CD4-positive, alpha-beta T cell treated with Interleukin-4 for 1 hour (primary cell): Measurements from ENCODE around the gene UBE2E2.
"Not testable (repeated sequence)": the region's sequence is repeated elsewhere in the genome, so short reads cannot be mapped to it uniquely, and the experiment has no call there.

Experiments used
- DNase-seq, 2 donors: peaks; one replicate each; pipeline ENCODE4 v3.0.0-alpha.2; 2020 to 2022

Gene UBE2E2

DNA sequence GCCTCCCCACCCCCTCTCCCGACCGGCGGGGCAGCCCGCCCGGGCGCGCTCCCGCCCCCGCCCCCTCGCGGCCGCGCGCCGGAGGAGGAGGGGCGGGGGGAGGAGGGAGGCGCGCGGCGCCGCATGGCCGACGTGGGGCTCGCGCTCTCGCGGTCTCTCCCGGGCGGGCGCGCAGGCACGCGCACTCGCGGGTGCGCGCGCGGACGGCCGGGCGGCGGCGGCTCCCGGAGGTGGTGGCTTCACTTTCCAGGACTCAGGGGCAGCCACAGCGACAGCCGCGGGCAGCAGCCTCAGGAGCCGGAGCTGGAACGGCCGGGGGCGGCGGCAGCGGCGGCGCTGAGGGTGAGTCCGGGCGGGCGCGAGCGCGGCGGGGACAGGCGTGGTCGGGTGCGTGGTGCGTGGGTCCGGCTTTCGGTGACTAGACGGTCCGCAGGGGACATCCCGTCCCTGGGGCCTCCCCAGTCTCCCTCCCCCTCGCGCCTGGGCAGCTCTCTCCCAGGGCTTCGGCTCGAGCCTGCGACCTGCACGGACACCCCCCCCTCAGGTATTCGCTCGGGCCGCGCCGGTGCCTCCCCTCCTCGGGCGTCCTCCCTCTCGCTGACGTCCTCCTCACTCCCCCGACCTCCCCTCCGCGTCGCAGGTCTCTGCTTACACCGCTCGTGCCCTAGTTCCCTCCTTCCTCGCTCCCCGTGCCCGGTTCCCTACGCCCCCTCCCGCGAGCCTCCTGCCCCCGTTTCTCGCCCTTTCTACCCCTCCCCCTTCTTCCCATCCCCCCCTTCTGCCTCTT, at the start of gene UBE2E2:
UBE2E2 (plus strand) TSS at position 407 of the 787 bp plus-strand sequence.
- peak; percentile 38 to 66 for DNase-seq

DNA sequence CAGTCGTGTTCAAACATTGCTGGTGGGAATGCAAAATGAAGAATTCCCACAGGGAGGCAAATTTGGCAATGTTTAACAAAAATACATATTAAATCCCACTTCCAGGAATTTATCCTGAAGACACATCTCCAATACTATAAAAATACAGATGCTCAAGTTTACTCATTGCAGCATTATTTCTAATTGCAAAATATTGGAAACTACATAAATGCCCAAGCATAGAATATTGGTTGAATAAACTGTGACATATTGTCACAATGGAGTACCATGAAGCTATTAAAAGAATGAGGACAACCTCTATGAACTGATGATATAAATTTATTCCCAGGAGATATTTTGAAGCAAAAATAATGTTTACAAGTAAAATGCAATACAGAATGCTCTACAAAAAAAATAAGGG, 49.7 kb upstream of the UBE2E2 start:
- DNase-seq, result no peak

DNA sequence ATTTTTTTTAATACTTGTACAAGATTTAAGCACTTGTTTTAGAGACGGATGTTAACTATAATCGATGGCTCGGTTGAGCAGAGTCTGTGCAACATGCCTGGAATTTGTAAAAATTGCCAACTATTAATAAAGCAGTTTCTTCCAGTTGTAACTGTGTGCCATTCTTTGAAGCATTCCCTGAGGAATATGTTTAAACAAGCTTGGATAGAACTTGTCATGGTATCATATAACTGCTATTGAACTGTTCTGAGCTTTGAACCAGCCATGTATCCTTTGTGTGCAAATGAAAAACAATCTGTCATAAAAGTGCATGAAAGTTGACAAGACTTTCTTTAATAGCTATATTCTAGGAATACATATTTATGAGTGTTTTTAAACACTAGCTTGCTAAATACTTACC, 45.8 kb upstream of the UBE2E2 start:
- DNase-seq, result no peak

DNA sequence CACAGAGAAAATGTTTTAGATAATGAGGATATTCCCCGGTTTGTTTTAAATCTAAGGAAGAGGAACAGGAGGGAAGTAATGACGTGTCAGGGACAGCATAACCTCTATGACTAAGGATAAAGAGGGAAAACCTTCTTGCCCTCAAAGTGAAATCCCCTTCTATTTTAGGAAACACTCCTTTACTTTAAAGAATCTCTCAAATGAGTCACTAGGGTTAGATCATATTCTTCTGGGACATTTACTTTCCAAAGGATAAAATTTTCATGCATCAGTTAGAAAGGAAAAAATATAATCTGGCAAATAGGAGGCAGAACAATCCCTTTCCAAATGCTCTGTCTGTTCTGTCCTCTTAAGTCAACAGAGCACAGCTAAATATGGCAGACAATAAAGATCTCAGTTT, 43.2 kb upstream of the UBE2E2 start:
- no peak for DNase-seq

DNA sequence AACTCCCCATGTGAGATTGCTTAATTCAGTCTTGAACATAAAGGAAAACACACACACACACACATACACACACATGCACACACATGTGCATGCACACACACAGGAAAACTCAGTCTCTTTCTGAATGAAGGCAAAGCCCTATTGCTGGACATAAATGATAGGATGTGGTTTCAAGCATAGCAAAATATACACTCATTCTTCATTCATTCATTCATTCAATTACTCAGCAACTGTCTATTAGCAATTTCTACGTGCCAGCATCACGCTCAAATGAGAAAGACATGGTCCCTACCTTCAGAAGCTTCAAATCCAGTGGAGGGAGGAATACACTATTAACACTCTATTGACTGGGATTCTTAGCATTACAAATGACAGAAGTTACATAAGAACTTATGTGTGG, 41.8 kb upstream of the UBE2E2 start:
- no peak for DNase-seq

DNA sequence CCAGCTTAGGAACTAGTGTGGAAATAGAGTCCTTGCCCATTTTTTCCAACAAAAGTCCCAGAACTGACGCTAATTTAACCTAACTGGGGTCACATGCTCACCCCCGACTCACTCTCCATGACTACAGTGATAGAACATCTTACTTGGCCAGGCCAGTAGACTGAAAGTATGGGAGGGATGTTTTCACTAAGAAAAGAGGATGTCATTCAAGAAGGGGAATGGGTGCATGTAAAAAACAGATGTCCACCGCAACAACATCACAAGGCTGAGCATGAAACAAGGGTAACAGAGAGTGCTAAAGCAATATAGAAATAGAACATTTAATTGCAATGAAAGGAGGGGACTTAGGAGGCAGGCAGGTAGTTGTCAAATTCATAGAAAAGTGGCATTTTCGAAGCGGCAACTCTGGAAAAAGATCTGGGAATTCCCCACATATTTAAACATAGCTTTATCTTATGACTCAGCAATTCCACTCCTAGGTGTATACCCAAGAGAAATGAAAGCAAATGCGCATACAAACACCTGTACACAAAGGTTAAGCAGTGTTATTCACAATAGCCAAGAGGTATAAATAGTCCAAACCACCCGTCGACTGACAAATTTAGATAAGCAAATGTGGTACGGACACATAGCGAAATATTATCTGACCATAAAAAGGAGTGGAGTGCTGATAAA, 41.1 kb upstream of the UBE2E2 start:
- DNase-seq, result no peak

DNA sequence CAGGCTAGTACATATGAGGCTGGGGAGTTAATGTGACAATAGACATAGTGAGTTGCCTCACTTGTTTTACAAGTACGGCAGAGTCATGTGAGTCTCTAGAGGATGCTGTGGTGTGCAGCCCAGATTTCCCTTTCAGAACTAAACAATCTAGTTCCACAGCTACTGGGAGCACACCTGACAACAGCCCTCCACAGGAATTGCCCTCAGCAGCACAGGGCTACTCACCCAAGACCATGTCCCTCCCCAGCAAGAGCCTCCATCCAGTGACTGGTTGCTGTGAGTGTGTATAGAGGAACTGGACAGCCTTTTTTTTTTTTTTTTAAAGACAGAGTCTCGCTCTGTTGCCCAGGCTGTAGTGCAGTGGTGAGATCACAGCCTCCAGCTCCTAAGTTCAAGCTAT, 40.2 kb upstream of the UBE2E2 start:
- DNase-seq, result no peak

DNA sequence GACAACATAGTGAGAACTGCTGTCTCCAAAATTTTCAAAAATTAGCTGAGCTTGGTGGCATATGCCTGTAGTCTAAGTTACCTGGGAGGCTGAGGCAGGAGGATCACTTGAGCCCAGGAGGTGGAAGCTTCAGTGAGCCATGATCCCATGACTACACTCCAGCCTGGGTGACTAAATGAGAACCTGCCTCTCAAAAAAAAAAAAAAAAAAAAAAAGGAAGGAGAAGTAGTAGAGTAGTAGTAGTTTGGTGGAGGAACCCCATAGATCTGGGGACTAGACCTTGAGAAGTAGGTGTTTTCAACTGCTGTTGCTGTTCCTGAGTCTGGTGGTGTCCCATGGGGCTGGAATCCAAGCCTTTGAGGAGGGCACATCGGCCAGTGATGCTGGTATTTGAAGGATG, 38.4 kb upstream of the UBE2E2 start:
- no peak for DNase-seq

DNA sequence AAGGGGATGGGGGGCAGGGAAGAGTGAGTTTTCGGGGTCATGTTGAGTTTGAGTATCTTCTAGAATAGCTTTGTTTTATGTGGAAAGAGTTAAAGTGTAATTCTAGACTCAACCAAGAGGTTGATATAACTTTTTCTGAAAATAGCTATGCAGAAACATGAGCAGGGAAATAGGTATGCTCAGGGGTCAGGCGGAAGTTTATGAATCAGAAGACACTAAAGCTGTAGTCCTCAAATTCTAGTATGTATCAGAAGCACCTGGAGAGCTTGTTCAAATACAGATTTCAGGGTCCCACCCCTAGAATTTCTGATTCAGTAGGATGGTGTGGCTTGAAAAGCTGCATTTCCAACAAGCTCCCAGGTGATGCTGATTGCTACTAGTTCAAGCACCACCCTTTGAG, 37.6 kb upstream of the UBE2E2 start:
- DNase-seq, result no peak

DNA sequence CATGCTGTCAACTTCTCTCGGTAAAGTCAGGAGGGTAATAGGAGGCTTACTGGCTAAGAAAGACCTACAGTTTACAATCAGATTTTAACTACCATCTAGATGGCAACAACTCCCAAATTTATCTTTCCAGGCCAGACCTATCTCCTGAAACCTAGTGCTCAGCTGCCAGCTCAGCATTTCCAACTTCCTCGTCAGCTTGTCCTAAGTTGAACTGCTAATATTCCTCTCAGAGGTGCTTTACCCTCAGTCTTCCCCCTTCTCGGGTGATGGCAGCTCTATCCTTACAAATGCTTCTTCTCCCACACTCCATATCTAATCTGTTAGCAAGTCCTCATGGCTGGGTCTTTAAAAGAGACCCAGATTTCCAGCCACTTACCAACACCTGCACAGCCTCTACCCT, 36.9 kb upstream of the UBE2E2 start:
- DNase-seq, result no peak

DNA sequence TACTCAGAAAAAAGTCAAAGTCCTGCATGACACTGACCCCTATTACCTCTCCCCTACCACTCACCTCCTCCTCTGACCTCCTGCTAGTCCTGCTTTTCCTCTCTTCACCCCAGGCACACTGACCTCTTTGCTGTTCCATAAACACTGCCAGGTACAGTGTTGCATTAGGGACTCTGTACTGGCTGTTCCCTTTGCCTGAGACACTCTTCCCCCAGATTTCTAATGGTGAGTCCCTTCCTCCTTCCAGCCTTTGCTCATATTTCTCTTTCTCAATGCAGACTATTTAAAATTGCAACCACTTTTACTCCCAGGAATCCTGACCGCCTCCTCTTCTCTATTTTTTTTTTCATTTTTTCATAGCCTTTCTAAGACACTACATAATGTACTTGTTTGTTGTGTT, 36.3 kb upstream of the UBE2E2 start:
- DNase-seq, result no peak

DNA sequence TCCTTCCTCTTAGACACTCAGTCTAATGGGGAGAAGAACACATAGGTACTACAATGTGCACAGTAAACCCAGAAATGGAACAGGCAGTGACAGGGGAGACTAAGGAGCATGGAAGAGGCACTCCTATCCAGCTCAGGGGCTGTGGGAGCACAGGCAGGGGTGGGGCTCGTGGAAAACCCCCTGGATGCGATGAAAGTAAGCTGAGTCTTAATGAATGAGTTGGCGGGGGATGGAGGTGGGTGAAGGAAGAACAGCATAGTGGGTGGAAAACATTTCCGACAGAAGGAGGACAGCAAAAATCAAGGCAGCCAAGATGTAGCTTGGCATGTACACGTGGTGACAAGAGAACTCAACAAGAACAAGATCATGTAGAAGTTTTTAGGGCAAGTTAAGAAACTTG, 33.6 kb upstream of the UBE2E2 start:
- DNase-seq, result no peak

DNA sequence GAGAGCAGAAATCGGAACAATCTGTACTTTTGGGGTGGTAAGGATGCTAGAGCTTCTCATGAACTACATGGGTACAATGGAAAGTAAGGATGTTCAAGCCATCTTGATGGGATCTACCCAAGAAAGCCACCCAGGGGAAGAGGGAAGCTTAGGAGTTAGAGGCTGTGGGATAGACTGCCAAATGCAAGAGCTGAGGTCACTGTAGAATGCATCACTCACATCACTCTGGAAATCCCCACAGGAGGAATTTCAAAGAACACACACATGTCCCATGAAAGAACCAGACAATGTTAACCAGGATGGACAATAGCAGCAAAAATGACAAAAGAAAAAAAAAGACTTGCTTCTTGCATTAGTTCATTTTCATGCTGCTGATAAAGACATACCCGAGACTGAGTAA, 32.8 kb upstream of the UBE2E2 start:
- no peak for DNase-seq

DNA sequence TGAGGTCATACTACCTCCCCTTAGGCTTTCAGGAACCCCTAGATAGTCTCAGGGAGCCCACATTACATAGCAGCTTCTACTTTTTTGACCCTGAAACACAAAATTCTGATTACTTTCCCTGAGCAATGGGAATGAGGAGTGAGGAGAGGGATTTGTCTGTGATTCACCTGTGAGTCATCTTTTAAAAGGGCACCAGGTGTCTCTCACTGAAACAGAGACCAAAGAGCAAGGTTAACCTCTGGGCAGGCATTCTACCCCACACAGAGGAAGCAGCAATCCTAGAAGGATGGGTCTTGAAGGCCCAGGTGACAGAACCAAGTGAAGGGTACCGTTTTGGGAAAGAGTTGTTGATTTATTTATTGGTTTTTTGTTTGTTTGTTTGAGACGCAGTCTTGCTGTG, 31.1 kb upstream of the UBE2E2 start:
- no peak for DNase-seq

DNA sequence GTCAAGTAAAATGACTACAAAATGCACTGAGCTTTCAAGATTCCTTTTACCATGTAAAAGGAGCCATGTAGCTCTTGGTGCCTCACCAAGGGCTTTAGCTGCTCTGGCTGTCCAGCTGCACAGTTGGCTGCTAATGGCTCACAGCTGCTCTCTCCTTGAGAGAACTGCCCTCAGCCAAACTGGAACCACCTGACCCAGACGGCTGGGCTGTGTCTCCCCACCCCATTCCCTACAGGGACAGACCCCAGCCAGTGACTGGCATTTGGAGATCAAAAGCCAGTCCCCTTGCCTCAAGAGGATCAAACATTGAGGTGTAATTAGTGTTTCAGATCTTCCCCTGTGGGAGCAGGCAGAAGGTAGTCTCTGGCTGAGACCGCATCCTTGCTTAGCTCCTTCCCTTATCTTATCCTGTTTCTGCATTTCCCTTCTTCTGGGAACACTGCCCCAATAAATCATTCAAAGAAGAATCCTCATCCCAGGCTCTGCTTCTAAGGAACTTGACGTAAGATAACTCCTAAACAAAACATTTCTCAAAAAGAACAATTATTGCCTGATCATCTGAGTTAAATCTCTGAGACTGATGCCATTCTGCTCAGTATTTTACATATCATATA, 28.6 kb upstream of the UBE2E2 start:
- DNase-seq, result no peak

DNA sequence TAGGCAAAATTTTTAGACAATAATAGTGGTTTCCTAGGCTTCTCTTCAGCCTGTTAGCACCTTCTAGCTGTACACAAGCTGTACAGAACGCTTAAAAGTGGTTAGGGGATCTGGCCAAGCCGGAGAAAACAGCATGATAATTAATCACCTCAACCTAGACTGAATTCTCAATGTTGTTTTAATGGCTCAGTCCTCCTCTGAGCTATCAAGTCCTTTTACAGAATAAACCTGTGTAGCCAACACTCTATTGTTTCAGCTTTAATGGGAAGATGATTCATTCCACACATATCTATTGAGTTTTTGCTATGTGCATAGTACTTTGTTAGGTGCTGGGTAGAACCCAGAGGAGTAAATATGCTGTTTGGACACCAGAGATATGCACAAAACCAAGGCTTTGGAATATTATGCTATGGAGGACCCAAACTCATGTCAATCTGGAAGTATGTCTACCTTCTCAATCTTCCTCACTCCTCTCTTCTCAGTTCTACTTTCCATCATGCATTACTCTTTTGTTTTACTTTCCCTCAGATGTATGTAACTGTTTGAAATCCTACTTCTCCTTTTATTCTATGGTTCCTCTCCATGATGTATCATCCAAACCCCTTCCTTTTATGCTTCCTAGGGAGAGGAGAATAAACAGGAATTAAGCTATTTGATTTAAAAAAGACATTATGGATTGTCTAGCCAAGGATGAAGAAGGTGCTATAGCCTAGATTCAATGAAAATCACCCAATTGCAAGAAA, 27.6 kb upstream of the UBE2E2 start:
- no peak for DNase-seq

DNA sequence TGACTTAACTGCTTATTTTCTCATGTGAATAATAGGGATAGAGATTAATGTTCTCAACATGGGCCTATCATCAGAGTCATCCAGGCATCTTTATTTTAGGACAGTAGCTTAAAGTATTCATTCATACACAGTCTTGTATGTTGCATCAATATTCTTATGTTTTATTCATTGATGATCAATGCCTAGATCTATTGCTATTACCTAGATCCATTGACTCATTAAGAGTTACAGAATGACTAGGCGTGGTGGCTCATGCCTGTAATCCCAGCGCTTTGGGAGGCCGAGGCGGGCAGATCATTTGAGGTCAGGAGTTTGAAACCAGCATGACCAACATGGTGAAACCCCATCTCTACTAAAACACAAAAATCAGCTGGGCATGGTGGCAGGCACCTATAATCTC, 26.3 kb upstream of the UBE2E2 start:
- not testable (repeated sequence) for DNase-seq

DNA sequence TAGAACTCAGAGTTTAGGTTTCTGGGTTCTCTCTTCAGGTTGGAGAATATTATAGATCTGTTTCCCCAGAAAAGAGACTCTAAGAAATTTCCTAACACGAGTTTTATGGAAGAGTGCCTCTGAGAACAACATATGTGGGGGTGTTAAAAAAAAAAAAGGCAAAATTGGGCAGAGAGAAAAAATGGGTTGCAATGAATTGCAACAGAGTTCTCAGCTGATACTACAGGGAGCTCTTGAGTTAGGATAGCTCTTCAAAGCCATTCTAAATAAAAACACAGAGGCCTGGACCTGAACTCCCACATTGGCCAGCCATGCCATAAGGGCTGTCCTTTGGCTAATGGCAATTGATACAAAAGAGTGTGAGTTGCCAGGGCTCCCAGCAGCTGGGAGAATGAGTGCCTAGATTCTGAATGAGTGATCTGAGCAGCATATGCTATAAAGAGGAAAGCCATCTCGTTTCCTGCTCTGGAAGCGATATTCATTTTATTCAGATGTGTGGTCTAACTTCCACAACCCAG, 20.1 kb upstream of the UBE2E2 start:
- no peak for DNase-seq

DNA sequence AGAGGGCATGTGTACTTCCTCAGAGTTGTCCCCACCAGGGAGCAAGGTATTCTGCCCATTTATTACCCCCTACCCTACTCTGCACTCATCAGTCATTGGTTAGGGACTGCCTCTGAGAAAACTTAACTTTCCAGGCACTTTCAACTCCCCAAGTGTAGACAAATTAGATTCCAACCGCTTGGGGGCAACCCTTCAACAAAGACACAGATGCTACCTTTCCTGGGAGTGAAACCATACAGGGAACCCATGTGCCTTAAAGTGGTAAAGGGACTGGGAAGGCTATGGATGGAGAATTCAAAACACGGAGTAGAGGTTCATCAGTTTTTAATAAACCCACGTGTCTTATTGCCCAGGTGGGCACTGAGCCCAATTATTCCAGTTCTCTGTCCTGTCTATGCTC, 19.4 kb upstream of the UBE2E2 start:
- DNase-seq, result no peak

DNA sequence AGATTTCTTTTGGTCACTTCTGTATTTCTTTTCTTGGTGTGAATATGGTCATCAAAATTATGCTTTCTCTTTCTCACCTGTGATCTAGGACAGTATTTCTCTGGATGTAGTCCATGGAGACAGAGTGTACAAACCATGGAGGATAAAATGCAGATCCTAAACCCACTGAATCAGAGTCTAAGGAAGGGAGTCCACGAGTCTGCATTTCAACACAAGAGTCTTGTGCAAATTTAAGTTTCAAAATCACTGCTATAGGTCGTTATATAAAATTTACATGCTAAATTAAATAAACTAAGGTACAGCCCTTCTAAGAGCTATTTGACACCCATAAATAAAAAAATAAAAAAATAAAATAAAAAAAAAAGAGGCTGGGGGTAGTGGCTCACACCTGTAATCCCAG, 17.3 kb upstream of the UBE2E2 start:
- no peak for DNase-seq

DNA sequence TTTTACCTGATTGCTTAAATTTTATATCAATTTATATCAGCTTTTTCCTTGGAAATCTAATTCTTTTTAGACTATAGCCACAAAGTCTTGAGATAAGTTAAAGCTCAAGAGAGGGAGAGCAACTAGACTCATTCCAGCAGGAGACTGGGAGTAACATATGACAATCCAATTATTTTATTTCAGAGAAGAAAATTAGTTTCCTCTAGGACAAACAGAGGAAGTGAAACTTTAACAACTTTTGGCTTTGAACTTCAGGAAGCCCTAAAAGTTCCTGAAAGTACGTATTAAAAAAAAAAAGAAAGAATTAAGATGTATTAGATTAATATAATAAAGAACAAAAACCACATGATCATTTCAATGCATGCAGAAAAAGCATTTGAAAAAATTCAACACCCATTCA, 13.9 kb upstream of the UBE2E2 start:
- no peak for DNase-seq

DNA sequence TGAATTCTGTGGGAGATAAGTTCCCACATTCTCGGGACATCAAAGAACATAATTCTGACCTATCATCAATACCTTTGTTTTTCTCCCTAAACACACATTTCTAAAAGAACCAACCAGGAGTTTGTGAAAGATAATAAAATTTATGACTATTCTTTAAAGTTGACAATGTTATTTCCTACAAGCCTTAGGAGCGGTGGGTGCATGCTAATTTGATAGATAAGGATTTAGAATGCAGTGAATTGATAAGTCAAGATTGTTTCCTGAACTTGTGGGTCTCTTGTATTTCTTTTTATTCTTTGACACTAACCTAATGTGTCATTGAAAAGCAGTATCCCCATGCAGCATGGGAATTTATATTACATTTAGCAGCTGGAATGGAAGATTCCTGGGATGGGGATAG, 10.3 kb upstream of the UBE2E2 start:
- DNase-seq, result no peak

DNA sequence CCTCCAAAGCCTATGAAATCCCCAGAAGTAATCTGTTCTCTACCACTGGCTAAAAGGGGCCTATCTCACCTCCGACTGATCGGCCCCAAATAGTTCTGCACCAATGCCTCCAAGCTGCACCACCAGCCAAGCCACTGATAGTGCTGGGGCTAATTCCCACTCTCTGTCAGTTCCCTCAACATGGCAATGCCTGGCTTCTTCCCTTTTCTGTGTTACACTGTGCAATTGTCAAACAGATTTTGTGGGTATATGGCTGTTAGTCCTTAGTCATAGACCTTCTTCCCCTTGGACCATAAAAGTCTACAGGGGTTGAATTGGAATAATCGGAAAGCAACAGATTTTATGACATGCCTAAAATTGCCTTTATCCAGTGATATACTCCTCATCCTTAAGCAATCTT, 9.3 kb upstream of the UBE2E2 start:
- no peak for DNase-seq
